ENCODE data around the gene PRSS48.

GRCh38 chr4:151259752-151260151 is 17.2 kb upstream of the PRSS48 start:
- no peak for TF ChIP-seq CTCF (IDR thresholded peaks at IDR 0.05)
- no peak for TF ChIP-seq EP300 (IDR thresholded peaks at IDR 0.05)
